HG03354 (cell line): Measurements from ENCODE around the gene MX1.

ENCODE experiments used
- ATAC-seq: cut with Tn5 transposase; IDR thresholded peaks from one replicate; pipeline ENCODE4 v1.9.1; 2021; ENCODE audit warnings: mild to moderate bottlenecking; ENCODE audit not compliant: unreplicated experiment, poor library complexity, severe bottlenecking

MX1 gene

GRCh38 chr21:41429925-41430491 is 4.0 kb downstream of the MX1 start:
- no peak for ATAC-seq

DNA sequence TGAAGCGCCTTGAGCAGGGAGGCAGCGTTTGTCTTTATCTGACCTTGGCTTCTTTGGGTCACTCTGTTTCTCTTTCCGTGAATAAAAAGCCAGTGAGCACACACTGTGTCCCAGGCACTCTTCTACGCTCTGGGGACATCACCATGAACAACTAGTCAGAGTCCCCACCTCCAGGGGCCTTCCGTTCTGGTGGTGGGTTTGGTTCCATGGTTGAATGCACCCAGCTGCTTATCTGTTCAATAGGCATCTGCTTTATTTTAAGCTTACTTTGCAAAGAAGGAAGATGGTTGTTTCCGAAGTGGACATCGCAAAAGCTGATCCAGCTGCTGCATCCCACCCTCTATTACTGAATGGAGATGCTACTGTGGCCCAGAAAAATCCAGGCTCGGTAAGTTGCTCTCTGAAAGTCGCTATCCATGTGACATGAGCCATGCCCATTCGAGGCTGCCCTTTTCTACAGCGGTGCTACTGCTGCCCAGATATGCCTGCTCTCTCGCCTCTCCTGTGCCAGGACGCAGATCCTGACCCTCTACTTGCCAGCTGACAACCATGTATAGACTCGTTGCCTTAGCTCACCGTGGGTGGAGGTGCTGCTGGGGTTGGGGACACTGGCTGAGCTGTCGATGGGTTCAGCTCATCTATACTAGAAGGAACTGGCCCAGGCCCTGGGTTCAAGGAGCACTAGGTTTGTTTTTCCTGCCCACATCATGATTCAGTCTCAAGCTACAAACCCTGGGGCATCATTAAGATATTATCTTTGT is 5.9 kb downstream of the MX1 start:
- ATAC-seq, result peak; percentile 80

- no peak for ATAC-seq
Measured at GRCh38 chr21:41432562-41433460, 6.8 kb downstream of the MX1 start.

- ATAC-seq, result no peak
Measured at GRCh38 chr21:41433566-41433965, 7.5 kb downstream of the MX1 start.

DNA sequence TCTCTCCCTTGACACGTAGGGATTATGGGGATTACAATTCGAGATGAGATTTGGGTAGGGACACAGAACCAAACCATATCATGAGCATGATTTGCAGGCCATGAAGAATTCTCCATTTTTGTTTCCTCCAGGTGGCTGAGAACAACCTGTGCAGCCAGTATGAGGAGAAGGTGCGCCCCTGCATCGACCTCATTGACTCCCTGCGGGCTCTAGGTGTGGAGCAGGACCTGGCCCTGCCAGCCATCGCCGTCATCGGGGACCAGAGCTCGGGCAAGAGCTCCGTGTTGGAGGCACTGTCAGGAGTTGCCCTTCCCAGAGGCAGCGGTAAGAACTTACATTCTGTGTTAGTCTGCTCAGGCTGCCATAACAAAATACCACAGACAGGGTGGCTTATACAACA is 9.7 kb downstream of the MX1 start:
- no peak for ATAC-seq

DNA sequence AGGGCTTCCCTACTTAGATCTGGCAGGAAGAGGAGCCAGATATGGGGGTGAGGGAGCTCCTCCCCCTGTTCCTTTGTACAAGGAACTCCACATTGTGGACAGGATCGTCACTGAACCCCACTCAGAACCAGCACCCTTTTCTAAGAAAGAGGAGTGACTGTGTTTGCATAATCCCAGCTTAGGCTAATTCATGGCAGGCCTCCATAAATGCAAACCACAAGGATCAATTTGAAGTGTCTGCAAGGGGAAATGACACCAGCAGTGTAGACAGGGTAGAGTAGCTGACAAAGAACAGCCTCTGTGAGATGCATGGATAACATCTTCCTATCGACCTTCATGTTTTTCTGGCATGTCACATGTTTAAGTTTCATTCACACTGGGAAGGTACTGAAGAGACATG is 11.7 kb downstream of the MX1 start:
- ATAC-seq, result no peak

DNA sequence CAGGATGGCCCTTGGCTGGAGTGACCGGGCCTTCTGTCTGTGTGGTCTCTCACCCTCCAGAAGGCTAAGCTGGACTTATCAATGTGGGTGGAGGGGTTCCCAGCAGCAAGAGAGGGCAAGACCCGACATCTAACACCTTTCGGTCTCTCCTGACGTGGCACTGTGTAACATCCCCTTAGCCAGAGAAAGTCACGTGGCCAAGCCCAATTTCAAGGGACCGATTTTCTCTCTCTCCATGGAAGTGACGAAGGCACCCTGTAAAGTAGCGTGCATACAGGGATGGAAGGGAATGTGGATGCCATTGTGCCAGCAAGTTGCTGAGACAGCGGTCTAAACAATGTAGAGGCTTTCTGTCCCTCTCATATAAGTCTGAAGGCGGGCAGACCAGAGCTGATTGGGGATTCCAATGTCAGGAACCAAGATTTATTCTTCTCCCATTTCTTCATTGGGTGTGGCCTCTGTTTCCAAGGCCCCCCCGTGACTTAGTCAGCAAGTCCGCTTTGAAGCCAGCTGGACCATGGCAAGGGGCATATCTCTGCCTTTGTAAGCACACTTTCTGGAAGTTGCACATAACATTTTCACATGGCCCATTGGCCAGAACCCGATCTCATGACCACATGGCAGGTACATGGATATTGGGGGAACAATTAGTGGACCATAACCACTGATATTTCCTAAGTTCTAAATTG is 12.5 kb downstream of the MX1 start:
- ATAC-seq, result no peak

DNA sequence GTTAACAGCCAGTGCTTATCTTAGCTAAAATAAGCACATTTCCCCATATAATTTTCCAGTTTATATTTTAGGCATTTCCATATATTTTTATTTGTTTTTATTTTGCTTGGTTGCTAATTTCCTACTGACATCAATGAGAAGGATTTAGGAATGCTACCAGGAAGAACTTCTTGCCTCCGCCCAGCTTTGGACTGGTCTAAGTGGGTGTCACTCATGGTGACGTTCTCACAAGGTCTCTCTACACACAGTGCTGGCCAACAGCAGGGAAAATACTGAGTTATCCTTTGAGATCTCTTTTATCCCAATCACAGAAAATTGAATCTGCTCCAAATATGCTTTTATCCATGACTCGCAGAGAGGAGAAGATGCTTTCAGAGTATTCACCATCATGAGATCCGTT is 13.2 kb downstream of the MX1 start:
- ATAC-seq, result no peak

DNA sequence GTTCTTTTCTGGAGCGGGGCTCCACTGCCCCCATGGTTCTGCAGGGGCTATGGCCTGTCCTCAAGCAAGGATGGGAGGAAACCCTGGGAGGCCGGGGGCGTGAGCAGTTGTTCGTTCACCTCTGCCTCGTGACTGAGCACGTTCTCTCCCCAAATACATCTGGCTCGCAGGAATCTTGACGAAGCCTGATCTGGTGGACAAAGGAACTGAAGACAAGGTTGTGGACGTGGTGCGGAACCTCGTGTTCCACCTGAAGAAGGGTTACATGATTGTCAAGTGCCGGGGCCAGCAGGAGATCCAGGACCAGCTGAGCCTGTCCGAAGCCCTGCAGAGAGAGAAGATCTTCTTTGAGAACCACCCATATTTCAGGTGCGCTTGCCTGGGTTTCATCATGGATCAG is 15.5 kb downstream of the MX1 start:
- ATAC-seq, result no peak

- ATAC-seq, result no peak
Measured at GRCh38 chr21:41442481-41443186, 16.6 kb downstream of the MX1 start.

DNA sequence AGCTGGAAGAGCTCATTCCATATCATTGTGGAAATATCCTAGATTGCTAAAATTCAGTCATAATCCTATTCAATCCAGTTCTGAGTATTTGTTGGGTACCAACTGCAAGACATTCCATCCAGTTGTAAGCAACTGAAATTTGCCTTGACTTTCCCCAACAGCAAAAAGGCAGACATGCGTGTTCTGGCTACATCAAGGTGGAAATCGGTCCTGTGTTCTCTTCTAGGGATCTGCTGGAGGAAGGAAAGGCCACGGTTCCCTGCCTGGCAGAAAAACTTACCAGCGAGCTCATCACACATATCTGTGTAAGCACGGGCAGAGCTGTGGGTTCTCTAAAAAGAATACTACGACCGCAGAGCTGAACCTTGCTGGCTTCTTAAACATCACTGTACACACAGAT is 17.5 kb downstream of the MX1 start:
- no peak for ATAC-seq

- ATAC-seq, result no peak
Measured at GRCh38 chr21:41444703-41445464, 18.8 kb downstream of the MX1 start.

- no peak for ATAC-seq
Measured at GRCh38 chr21:41445465-41445862, 19.4 kb downstream of the MX1 start.

- no peak for ATAC-seq
Measured at GRCh38 chr21:41446586-41446985, 20.5 kb downstream of the MX1 start.

DNA sequence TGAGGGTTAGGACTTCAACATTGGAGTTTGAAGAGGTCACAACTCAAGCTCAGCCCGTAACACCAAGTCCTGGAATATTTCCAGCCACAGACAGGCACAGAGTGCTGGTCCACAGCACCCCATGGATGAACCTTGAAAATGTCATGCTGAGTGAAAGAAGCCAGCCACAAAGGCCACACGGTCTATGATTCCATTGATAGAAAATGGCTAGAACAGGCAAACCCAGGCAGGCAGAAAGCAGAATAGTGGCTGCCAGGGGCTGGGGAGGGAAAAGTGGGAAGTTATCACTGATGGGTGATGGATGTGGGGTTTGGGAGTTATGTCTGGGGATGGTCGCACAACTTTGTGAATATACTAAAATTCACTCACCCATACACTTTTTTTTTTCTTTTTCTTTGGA is 21.3 kb downstream of the MX1 start:
- ATAC-seq, result no peak

- no peak for ATAC-seq
Measured at GRCh38 chr21:41449613-41450012, 23.6 kb downstream of the MX1 start.

GRCh38 chr21:41451753-41452676 is 26.0 kb downstream of the MX1 start:
- ATAC-seq, result no peak

DNA sequence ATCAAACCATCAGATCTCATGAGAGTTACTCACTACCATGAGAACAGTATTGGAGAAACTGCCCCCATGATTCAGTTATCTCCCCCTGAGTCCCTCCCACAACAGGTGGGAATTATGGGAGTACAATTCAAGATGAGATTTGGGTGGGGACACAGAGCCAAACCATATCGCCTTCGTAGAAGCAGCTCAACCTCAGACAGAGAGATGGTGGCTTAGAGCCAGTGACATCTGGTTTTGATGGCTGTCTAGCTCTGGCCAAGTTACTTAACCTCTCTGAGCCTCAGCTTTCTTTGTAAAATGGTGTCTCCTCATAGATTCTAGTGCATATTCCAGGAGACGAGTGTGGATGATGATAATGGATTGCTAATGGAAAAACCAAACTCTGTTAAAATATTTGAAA is 27.2 kb downstream of the MX1 start:
- ATAC-seq, result no peak
